ENCODE measurements around the gene RAB13.
A peak's percentile ranks its signal among the peaks of the same experiment; 100 is the strongest.

RAB13 gene

GRCh38 chr1:153946622-153947241 is 39.4 kb downstream of the RAB13 start, which contains the start of gene DENND4B:
TSS of gene DENND4B (minus strand) at chr1:153946718. CDS start at chr1:153944374, 2,344 bp downstream.
- peak within 1 kb of the TSS; percentile 78 for H3K4me3 ChIP-seq (ENCODE audit: low read depth, low read length)
- peak within 1 kb of the TSS; percentile 80 for H3K27ac ChIP-seq
- no peak within 1 kb of the TSS for H3K9ac ChIP-seq
- H3K36me3 ChIP-seq (ENCODE audit: control insufficient read depth, insufficient read depth, low read length), result no peaks in the 10 kb centered on the region
- H3K27me3 ChIP-seq (ENCODE audit: control insufficient read depth, insufficient read depth, low read length), result no peaks in the 10 kb centered on the region
- peak within 1 kb of the TSS; percentile 61 for H2AFZ ChIP-seq
- H3K79me2 ChIP-seq, result no peaks in the 10 kb centered on the region
- H3K4me1 ChIP-seq, result no peaks in the 10 kb centered on the region
- peak; percentile 89 for TF ChIP-seq CTCF (IDR thresholded peaks at IDR 0.05)
- no peaks in the 10 kb centered on the region for H3K9me3 ChIP-seq (ENCODE audit: control insufficient read depth, low read length)
- peak within 1 kb of the TSS; percentile 87 for H3K4me2 ChIP-seq (ENCODE audit: low read length)

- H3K9ac ChIP-seq, result no peak overlapping the region
- peak overlapping the region; percentile 80 for H3K27ac ChIP-seq
- H3K27me3 ChIP-seq (ENCODE audit: control insufficient read depth, insufficient read depth, low read length), result no peaks in the 10 kb centered on the region
- H3K36me3 ChIP-seq (ENCODE audit: control insufficient read depth, insufficient read depth, low read length), result no peaks in the 10 kb centered on the region
- H2AFZ ChIP-seq, result peak overlapping the region; percentile 61
- H3K4me2 ChIP-seq (ENCODE audit: low read length), result peak overlapping the region; percentile 87
- no peaks in the 10 kb centered on the region for H3K4me1 ChIP-seq
- H3K79me2 ChIP-seq, result no peaks in the 10 kb centered on the region
- peak overlapping the region; percentile 78 for H3K4me3 ChIP-seq (ENCODE audit: low read depth, low read length)
- H3K9me3 ChIP-seq (ENCODE audit: control insufficient read depth, low read length), result no peaks in the 10 kb centered on the region
- no peak for TF ChIP-seq CTCF (IDR thresholded peaks at IDR 0.05)
Measured at GRCh38 chr1:153945795-153946621, 40.1 kb downstream of the RAB13 start.

- Histone ChIP-seq H3K36me3 (ENCODE audit: control insufficient read depth, insufficient read depth, low read length) (no peaks in the 10 kb centered on the region), H3K4me3 (ENCODE audit: low read depth, low read length) (peak overlapping the region; percentile 78), H3K27me3 (ENCODE audit: control insufficient read depth, insufficient read depth, low read length) (no peaks in the 10 kb centered on the region), H3K9ac (no peak overlapping the region), H3K79me2 (no peaks in the 10 kb centered on the region), H3K9me3 (ENCODE audit: control insufficient read depth, low read length) (no peaks in the 10 kb centered on the region), H2AFZ (peak overlapping the region; percentile 61), H3K4me2 (ENCODE audit: low read length) (peak overlapping the region; percentile 87), H3K27ac (peak overlapping the region; percentile 80), H3K4me1 (no peaks in the 10 kb centered on the region)
- no peak for TF ChIP-seq CTCF (IDR thresholded peaks at IDR 0.05)
Measured at GRCh38 chr1:153945131-153945794, 40.9 kb downstream of the RAB13 start.

DNA sequence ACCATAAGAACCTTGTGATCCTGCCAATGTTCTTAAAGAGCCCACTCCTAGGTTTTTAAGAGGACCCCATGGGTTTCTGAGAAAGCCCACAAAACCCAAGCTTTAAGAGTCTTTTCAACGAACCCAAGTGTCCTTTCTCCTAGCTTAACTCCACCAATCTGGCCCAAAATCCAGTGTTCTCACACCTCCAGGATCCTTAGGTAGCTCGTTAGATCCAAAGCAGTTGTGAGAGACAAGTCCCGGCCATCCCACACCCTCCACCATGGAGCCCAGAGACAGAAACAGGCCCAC is 41.4 kb downstream of the RAB13 start:
- Histone ChIP-seq H3K27ac (peak overlapping the region; percentile 80), H3K36me3 (ENCODE audit: control insufficient read depth, insufficient read depth, low read length) (no peaks in the 10 kb centered on the region), H3K4me1 (no peaks in the 10 kb centered on the region), H3K79me2 (no peaks in the 10 kb centered on the region), H3K27me3 (ENCODE audit: control insufficient read depth, insufficient read depth, low read length) (no peaks in the 10 kb centered on the region), H3K9ac (no peak overlapping the region), H3K9me3 (ENCODE audit: control insufficient read depth, low read length) (no peaks in the 10 kb centered on the region), H3K4me2 (ENCODE audit: low read length) (peak overlapping the region; percentile 14), H2AFZ (no peak overlapping the region), H3K4me3 (ENCODE audit: low read depth, low read length) (peak overlapping the region; percentile 78)
- TF ChIP-seq CTCF (IDR thresholded peaks at IDR 0.05), result no peak

Data from parathyroid adenoma (tissue), 2 donors.